Neural cell (in vitro differentiated cells): ENCODE results near the gene TACC2. TPM values are rescaled to one million over a fixed set of nuclear protein-coding genes. Genes with fewer than 3 reads are reported as not detected.

Experiments
- H2AFZ ChIP-seq: fragments of 200-600, 300-800 bp; sonication (generic), shearing (Covaris generic); 2 replicates; pipeline ENCODE4 v1.6.0; 2014; ENCODE audit warnings: low read depth, mild to moderate bottlenecking, antibody characterized with exemption, low read length, moderate library complexity
- H3F3A ChIP-seq: fragments of 200-600 bp; shearing (Covaris generic); 2 replicates; pipeline ENCODE4 v1.6.1; 2016; ENCODE audit warnings: mild to moderate bottlenecking, moderate library complexity, mixed read lengths, antibody characterized with exemption, low read length; ENCODE audit not compliant: insufficient read depth, poor library complexity, severe bottlenecking
- H3K27ac ChIP-seq: fragments of 200-600, 300-800 bp; sonication (generic), shearing (Covaris generic); 2 replicates; pipeline ENCODE4 v1.5.1; 2014; ENCODE audit warnings: mild to moderate bottlenecking, low read length, moderate library complexity
- H3K27me3 ChIP-seq: fragments of 300-800, 200-600 bp; sonication (generic), shearing (Covaris generic); 2 replicates; pipeline ENCODE4 v1.6.0; 2014; ENCODE audit warnings: mild to moderate bottlenecking, low read depth, low read length, moderate library complexity; ENCODE audit not compliant: insufficient read depth
- H3K36me3 ChIP-seq: fragments of 300-800, 200-600 bp; sonication (generic), shearing (Covaris generic); 2 replicates; pipeline ENCODE4 v1.5.1; 2014; ENCODE audit warnings: mild to moderate bottlenecking, antibody characterized with exemption, low read length, moderate library complexity; ENCODE audit not compliant: insufficient read depth
- H3K4me2 ChIP-seq: fragments of 300-800, 200-600 bp; sonication (generic), shearing (Covaris generic); 2 replicates; pipeline ENCODE4 v1.6.0; 2014; ENCODE audit warnings: mild to moderate bottlenecking, low read length
- H3K4me3 ChIP-seq: fragments of 300-800, 200-600 bp; sonication (generic), shearing (Covaris generic); 2 replicates; pipeline ENCODE4 v1.5.1; 2014; ENCODE audit warnings: mild to moderate bottlenecking, low read length, moderate library complexity
- H3K79me2 ChIP-seq: fragments of 200-600 bp; shearing (Covaris generic); replicated peaks from 2 replicates; pipeline ENCODE4 v1.6.0; 2014; ENCODE audit warnings: mild to moderate bottlenecking, low read length, moderate library complexity; ENCODE audit not compliant: insufficient read depth
- H3K9ac ChIP-seq: fragments of 300-800, 200-600 bp; sonication (generic), shearing (Covaris generic); 2 replicates; pipeline ENCODE4 v1.6.1; 2016; ENCODE audit warnings: mild to moderate bottlenecking, low read length, mixed read lengths
- H3K9me2 ChIP-seq: fragments of 200-600 bp; shearing (Covaris generic); 2 replicates; pipeline ENCODE4 v1.6.1; 2016; ENCODE audit warnings: mild to moderate bottlenecking, low read length, mixed read lengths; ENCODE audit not compliant: insufficient read depth
- H3K9me3 ChIP-seq: fragments of 200-600, 300-800 bp; sonication (generic), shearing (Covaris generic); 2 replicates; pipeline ENCODE4 v1.6.1; 2016; ENCODE audit warnings: mild to moderate bottlenecking, mixed run types, low read length, moderate library complexity, mixed read lengths
- H4K20me1 ChIP-seq: fragments of 200-600 bp; shearing (Covaris generic); 2 replicates; pipeline ENCODE4 v1.6.1; 2016; ENCODE audit warnings: mild to moderate bottlenecking, mixed run types; ENCODE audit not compliant: insufficient read depth
- CTCF ChIP-seq: fragments of 450-650 bp; IDR thresholded peaks from 2 replicates; pipeline ENCODE4 v1.5.1; 2014; ENCODE audit warnings: antibody characterized with exemption, mild to moderate bottlenecking, moderate library complexity; ENCODE audit not compliant: poor library complexity, severe bottlenecking
- EP300 ChIP-seq: fragments of 450-650 bp; conservative IDR thresholded peaks from 2 replicates; pipeline ENCODE4 v1.6.1; 2014; ENCODE audit warnings: antibody characterized with exemption, mild to moderate bottlenecking, moderate library complexity; ENCODE audit not compliant: poor library complexity, severe bottlenecking
- EZH2 ChIP-seq: fragments of 200-600, 300-800 bp; shearing (Covaris generic), sonication (generic); IDR thresholded peaks from 2 replicates; pipeline ENCODE4 v1.6.1; 2014; ENCODE audit warnings: antibody characterized with exemption, low read length, borderline replicate concordance, mild to moderate bottlenecking; ENCODE audit not compliant: insufficient read depth, poor library complexity, severe bottlenecking
- MXI1 ChIP-seq: fragments of 450-650 bp; conservative IDR thresholded peaks from 2 replicates; pipeline ENCODE4 v1.6.1; 2014; ENCODE audit warnings: antibody characterized with exemption, mild to moderate bottlenecking; ENCODE audit not compliant: poor library complexity, severe bottlenecking
- POLR2AphosphoS5 ChIP-seq: IDR thresholded peaks from 2 replicates; pipeline ENCODE4 v1.6.1; 2012
- RAD21 ChIP-seq: fragments of 450-650 bp; conservative IDR thresholded peaks from 2 replicates; pipeline ENCODE4 v1.6.1; 2014; ENCODE audit warnings: antibody characterized with exemption, mild to moderate bottlenecking, moderate library complexity
- REST ChIP-seq: IDR thresholded peaks from 2 replicates; pipeline ENCODE4 v1.6.1; 2012; ENCODE audit warnings: borderline replicate concordance
- SMC3 ChIP-seq: fragments of 450-650 bp; conservative IDR thresholded peaks from 2 replicates; pipeline ENCODE4 v1.6.1; 2014; ENCODE audit warnings: antibody characterized with exemption, mild to moderate bottlenecking, moderate library complexity; ENCODE audit not compliant: poor library complexity
- TAF1 ChIP-seq: IDR thresholded peaks from 2 replicates; pipeline ENCODE4 v1.6.1; 2012; ENCODE audit warnings: low read depth
- polyA plus RNA-seq: library from polyadenylated mRNA; depleted of rRNA; stranded (reverse); fragments of >200 nt; gene quantifications from 2 replicates; pipeline ENCODE4 v1.2.3, GENCODE V29; 2014

Gene TACC2
- polyA plus RNA-seq, 1 donor from 2014 or later: 17.6 TPM

GRCh38 chr10:122293961-122294380 lies 305.0 kb downstream of the TACC2 start:
- no peaks in the 10 kb centered on the region for H3K9me3 ChIP-seq
- H3K4me2 ChIP-seq: no peak overlapping the region
- TF ChIP-seq EP300: no peak
- TF ChIP-seq POLR2AphosphoS5: no peak
- TF ChIP-seq MXI1: no peak
- no peak for TF ChIP-seq REST
- no peak for TF ChIP-seq RAD21
- TF ChIP-seq TAF1: no peak
- TF ChIP-seq EZH2: no peak
- TF ChIP-seq SMC3: no peak
- TF ChIP-seq CTCF: no peak
- H2AFZ ChIP-seq: no peak overlapping the region
- H3K27ac ChIP-seq: no peak overlapping the region
- no peaks in the 10 kb centered on the region for H3K36me3 ChIP-seq
- no peaks in the 10 kb centered on the region for H3K9me2 ChIP-seq
- no peak overlapping the region for H3K4me3 ChIP-seq
- no peaks in the 10 kb centered on the region for H3F3A ChIP-seq
- no peak overlapping the region for H3K9ac ChIP-seq
- no peaks in the 10 kb centered on the region for H4K20me1 ChIP-seq
- H3K79me2 ChIP-seq: no peaks in the 10 kb centered on the region
- H3K27me3 ChIP-seq: no peaks in the 10 kb centered on the region

DNA sequence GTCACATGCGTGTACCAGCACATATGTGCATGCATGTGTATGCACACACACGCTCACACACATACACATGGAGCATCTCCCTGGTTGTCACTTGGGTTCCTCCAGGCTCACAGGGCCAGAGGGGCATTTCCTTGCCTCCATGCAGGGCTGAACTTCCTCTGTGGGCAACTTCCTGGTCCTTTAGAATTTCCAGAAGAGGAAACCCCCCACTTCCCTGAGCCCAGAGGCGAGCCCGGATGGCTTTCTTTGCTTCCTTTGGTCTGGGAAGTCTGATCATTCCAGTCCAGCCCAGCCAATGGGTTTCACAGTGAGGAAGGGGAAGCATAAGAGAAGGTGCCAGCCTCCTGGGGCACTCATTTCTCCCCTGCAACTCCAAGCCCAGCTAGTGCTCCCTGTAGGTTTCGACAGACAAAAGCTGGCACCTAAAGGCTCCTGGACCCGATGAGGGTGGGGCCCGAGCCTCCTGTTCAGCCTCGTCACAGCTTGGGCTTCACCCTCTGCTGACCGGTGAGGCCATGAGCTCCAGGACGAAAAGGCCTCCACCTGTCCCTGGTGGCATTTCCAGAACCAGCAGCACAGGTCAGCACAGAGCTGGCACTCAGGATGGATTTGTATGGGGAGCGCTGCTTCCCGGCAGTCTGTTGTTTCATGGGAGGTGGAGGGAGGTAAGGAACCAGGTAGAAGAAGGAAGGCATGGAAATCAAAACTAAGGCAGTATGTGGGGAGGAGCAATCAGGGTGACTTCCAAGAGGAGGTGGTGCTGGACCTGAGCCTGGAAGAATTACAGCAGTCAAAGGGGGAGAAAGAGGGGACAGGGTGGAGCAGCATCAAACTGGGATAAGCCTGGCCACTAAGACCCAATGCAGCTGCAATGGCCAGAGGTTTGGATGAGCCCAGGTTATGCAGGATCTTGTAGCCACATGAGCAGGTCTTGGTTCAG lies 305.8 kb downstream of the TACC2 start:
- H3K4me2 ChIP-seq: no peak overlapping the region
- no peaks in the 10 kb centered on the region for H4K20me1 ChIP-seq
- no peaks in the 10 kb centered on the region for H3F3A ChIP-seq
- H3K9ac ChIP-seq: no peak overlapping the region
- no peaks in the 10 kb centered on the region for H3K9me2 ChIP-seq
- TF ChIP-seq RAD21 (no peak), MXI1 (no peak), EZH2 (no peak), EP300 (no peak), POLR2AphosphoS5 (no peak)
- no peak overlapping the region for H3K27ac ChIP-seq
- H3K36me3 ChIP-seq: no peaks in the 10 kb centered on the region
- H3K79me2 ChIP-seq: no peaks in the 10 kb centered on the region
- H3K27me3 ChIP-seq: no peaks in the 10 kb centered on the region
- H3K4me3 ChIP-seq: no peak overlapping the region
- H2AFZ ChIP-seq: no peak overlapping the region
- no peaks in the 10 kb centered on the region for H3K9me3 ChIP-seq
